Cardiac fibroblast (primary cell): Measurements from ENCODE around the gene UNC50.

Experiments
- DNase-seq, 2 donors: peaks; one replicate each; pipeline versions ENCODE4 v3.0.0 to v3.0.0-alpha.2; 2010; ENCODE audit warnings: low read depth in 2 of 2
- H3K4me3 ChIP-seq, 2 donors: replicated peaks in 1 of 2; 1 replicate in 1 of 2; 2 replicates in 1 of 2; pipeline ENCODE4 v1.5.1; 2011; ENCODE audit warnings: low read depth in 2 of 2, low read length in 2 of 2, mild to moderate bottlenecking in 2 of 2, moderate library complexity in 1 of 2
- TF ChIP-seq, protein P1 (sequence below): IDR thresholded peaks from one replicate; pipeline ENCODE4 v1.5.1; 2011; ENCODE audit warnings: low read depth, mild to moderate bottlenecking, low read length, inconsistent platforms

UNC50 gene

DNA sequence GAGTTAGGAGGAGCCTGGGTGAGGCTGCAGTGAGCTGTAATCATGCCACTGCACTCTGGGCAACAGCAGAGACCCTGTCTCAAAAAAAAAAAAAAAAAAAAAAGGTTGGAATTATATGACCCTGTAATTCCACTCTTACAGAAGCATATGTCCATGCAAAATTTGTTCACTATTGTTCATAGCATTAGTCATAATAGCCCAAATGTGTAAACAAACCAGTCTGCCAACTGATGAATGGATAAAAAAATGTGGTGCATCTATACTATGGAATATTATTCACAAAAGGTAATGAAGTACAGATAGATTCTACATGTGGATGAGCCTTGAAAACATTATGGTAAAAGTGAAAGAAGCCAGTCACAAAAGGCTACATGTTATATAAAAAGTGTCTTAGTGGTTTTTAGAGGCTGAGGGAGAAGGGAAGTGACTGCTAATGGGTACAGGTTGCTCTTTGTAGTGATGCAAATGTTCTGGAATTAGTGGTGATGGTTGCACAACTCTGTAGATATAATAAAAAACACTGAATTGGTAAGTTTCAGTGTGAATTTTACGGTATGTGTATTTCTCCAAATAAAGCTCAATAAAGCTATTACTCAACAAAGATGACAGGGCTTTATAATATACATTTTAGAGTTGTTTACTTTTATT is 9.5 kb upstream of the UNC50 start:
- peak; percentile 26 to 84 for DNase-seq
- TF ChIP-seq, protein P1, sequence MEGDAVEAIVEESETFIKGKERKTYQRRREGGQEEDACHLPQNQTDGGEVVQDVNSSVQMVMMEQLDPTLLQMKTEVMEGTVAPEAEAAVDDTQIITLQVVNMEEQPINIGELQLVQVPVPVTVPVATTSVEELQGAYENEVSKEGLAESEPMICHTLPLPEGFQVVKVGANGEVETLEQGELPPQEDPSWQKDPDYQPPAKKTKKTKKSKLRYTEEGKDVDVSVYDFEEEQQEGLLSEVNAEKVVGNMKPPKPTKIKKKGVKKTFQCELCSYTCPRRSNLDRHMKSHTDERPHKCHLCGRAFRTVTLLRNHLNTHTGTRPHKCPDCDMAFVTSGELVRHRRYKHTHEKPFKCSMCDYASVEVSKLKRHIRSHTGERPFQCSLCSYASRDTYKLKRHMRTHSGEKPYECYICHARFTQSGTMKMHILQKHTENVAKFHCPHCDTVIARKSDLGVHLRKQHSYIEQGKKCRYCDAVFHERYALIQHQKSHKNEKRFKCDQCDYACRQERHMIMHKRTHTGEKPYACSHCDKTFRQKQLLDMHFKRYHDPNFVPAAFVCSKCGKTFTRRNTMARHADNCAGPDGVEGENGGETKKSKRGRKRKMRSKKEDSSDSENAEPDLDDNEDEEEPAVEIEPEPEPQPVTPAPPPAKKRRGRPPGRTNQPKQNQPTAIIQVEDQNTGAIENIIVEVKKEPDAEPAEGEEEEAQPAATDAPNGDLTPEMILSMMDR, result no peak
- no peak overlapping the region for H3K4me3 ChIP-seq

DNA sequence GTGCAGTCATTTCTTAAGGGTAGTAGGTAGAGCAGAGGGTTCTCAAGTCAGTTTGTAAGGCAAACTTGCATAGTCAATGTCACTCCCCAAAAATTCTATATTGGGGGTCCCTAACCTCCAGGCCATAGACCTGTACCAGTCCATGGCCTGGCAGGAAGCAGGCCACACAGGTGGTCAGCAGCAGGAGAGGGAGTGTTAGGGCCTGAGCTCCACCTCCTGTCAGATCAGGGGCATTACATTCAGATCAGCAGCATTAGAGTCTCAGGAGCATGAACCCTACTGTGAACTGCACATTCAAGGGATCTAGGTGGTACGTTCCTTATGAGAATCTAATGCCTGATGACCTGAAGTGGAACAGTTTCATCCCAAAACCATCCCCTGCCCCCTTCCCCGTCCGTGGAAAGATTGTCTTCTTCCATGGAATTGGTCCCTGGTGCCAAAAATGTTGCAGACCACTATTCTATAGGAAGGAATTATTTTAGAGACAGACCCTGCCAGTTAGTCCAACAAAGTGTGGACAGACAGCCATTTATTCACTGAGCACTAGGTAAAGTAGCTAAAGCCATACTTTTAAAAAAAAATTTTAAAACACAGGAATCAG is 6.8 kb upstream of the UNC50 start:
- peak; percentile 56 to 60 for DNase-seq
- H3K4me3 ChIP-seq, result no peak overlapping the region
- TF ChIP-seq, protein P1, result peak; percentile 77

DNA sequence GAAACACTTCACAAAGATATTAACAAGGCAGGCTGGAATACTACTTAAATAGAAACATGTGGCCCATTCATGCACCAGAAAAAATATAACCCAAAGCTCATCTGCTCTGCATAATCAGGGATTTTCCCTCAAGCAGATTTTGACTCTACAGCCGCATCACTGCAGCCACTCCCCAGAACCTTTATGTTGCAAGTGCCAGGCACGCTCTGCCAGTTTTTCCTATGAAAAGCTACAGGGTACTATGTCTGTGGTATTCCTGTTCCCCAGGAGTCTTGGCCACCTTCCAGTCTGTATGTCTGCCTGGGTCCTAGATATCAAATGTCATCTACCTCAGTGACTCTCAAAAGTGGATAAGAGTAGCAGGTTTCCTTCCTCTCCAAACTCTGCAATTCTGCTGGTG is 3.8 kb upstream of the UNC50 start:
- no peak for DNase-seq
- TF ChIP-seq, protein P1, result no peak

DNA sequence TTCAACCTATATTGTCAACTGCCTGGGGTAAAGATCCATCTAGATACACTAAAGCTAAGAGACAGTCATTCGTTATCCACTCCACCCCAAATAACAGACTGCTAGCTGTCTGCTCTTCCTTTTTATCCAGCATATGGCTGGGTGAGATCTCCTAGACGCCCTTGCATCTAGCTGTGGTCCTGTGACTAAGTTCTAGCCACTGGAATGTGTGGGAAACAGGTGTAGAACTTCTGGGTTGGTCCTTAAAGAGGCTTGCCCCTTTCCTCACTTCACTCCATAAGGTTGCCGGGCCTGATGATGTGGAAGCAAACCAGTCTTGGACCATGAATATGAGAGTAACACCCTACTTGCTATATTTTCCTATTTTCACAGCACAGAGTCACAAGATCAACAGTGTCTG is 3.3 kb upstream of the UNC50 start:
- TF ChIP-seq, protein P1, result no peak
- H3K4me3 ChIP-seq, result no peak overlapping the region
- DNase-seq, result no peak

More for the DNA sequence above, 3.8 kb upstream of the UNC50 start:
- no peak overlapping the region for H3K4me3 ChIP-seq

DNA sequence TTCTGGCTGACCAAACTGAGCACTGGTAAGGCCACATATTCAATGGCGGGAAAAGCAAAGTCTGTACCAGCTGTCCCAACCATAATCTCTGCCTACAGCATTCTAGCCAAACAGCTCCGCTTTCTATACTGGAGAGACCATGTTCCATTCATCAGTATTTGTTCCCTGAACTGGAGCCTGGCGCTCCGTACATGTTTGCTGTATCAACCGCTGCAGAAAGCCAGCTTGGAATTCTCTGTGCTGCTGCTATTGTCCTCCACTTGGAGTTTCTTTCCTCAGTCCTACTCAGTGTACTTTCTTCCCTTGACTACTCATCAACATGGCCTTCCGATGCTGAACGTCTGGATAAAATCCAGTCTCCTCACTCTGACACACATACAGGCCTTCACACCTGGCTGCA is 2.0 kb upstream of the UNC50 start:
- TF ChIP-seq, protein P1, result no peak
- H3K4me3 ChIP-seq, result no peak overlapping the region
- no peak for DNase-seq

DNA sequence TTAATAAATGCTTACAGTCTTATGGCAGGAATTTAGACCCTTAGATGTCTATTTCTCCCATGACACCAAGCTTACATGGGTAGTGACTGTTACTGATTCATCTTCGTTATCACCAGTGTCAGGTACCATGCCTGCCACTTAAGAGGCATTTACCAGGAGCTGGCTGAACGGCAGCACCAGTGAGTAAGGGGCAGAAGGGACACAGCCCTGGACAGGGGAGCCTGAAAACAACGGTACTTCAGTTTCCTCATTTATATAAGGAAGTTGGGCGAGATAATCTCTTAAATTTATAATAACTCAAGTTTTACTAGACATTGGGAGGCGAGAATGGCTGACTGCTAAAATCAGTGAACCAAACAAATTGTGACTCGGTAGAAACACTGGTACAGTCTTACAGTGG is 1.3 kb upstream of the UNC50 start:
- peak overlapping the region; percentile 85 to 88 for H3K4me3 ChIP-seq

More for the DNA sequence above, 1.3 kb upstream of the UNC50 start:
- DNase-seq, result no peak
- TF ChIP-seq, protein P1, result no peak
